GM23338 (cell line): ENCODE measurements around the gene MAST4.

Experiments used
- CREB1 ChIP-seq: fragments of 250-450 bp; sonication (Bioruptor Pico); IDR thresholded peaks from 2 replicates; pipeline ENCODE4 v1.5.0; 2020; ENCODE audit warnings: low read depth, mild to moderate bottlenecking, moderate library complexity
- EZH2 ChIP-seq: fragments of 200-600 bp; sonication (generic); IDR thresholded peaks from one replicate; pipeline ENCODE4 v1.8.0; 2017; ENCODE audit warnings: antibody characterized with exemption, mild to moderate bottlenecking, low read depth; ENCODE audit not compliant: unreplicated experiment
- STAT1 ChIP-seq: IDR thresholded peaks from one replicate; pipeline ENCODE4 v1.6.1; 2016; ENCODE audit warnings: antibody characterized with exemption; ENCODE audit not compliant: unreplicated experiment
- TF ChIP-seq, protein P1 (sequence below), 2 experiments: fragments of 200-600 bp in 1 of 2; sonication (generic) in 1 of 2; conservative IDR thresholded peaks; 2 replicates each; pipeline versions ENCODE4 v1.5.1 to v1.6.1; 2016 to 2017; ENCODE audit warnings: antibody characterized with exemption in 2 of 2, low read depth in 2 of 2, mild to moderate bottlenecking in 2 of 2, moderate library complexity in 1 of 2
- TF ChIP-seq, protein P2 (sequence below): IDR thresholded peaks from one replicate; pipeline ENCODE4 v1.6.1; 2018; ENCODE audit warnings: antibody characterized with exemption; ENCODE audit not compliant: unreplicated experiment

DNA sequence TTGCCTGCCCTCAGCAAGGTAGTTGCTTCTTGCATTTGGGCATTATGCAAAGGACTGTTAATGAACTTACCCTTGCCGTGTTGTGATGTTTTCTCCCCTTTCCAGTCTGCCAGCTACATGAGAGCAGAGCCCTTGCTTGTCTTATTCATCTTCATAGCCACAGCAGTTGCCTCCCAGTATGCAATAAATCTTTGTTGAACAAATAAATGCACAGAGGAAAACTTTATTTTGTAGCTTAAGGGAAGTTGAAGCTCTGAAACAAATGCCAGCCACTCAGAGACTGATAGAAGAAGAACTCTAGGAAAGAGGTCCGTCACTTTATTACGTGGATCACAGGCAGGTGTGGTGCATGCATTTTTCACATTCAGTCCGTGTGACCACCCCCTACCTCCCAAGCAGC, 19.7 kb downstream of the MAST4 start:
- TF ChIP-seq, protein P1, sequence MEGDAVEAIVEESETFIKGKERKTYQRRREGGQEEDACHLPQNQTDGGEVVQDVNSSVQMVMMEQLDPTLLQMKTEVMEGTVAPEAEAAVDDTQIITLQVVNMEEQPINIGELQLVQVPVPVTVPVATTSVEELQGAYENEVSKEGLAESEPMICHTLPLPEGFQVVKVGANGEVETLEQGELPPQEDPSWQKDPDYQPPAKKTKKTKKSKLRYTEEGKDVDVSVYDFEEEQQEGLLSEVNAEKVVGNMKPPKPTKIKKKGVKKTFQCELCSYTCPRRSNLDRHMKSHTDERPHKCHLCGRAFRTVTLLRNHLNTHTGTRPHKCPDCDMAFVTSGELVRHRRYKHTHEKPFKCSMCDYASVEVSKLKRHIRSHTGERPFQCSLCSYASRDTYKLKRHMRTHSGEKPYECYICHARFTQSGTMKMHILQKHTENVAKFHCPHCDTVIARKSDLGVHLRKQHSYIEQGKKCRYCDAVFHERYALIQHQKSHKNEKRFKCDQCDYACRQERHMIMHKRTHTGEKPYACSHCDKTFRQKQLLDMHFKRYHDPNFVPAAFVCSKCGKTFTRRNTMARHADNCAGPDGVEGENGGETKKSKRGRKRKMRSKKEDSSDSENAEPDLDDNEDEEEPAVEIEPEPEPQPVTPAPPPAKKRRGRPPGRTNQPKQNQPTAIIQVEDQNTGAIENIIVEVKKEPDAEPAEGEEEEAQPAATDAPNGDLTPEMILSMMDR (conservative IDR thresholded peaks at IDR 0.05; ENCODE audit: low read depth in 2 of 2), result no peak
- TF ChIP-seq STAT1, result no peak
- no peak for TF ChIP-seq CREB1 (CRISPR knock-in tag)
- no peak for TF ChIP-seq EZH2
- TF ChIP-seq, protein P2, sequence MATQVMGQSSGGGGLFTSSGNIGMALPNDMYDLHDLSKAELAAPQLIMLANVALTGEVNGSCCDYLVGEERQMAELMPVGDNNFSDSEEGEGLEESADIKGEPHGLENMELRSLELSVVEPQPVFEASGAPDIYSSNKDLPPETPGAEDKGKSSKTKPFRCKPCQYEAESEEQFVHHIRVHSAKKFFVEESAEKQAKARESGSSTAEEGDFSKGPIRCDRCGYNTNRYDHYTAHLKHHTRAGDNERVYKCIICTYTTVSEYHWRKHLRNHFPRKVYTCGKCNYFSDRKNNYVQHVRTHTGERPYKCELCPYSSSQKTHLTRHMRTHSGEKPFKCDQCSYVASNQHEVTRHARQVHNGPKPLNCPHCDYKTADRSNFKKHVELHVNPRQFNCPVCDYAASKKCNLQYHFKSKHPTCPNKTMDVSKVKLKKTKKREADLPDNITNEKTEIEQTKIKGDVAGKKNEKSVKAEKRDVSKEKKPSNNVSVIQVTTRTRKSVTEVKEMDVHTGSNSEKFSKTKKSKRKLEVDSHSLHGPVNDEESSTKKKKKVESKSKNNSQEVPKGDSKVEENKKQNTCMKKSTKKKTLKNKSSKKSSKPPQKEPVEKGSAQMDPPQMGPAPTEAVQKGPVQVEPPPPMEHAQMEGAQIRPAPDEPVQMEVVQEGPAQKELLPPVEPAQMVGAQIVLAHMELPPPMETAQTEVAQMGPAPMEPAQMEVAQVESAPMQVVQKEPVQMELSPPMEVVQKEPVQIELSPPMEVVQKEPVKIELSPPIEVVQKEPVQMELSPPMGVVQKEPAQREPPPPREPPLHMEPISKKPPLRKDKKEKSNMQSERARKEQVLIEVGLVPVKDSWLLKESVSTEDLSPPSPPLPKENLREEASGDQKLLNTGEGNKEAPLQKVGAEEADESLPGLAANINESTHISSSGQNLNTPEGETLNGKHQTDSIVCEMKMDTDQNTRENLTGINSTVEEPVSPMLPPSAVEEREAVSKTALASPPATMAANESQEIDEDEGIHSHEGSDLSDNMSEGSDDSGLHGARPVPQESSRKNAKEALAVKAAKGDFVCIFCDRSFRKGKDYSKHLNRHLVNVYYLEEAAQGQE, result no peak
